Lung microvascular endothelial cell (primary cell): Measurements from ENCODE around the gene LIPC. TPM values are rescaled to one million over a fixed set of nuclear protein-coding genes. Genes with fewer than 3 reads are reported as not detected.

Source experiments
- DNase-seq, 2 donors: peaks; one replicate each; pipeline versions ENCODE4 v3.0.0 to v3.0.0-alpha.2; 2010; ENCODE audit warnings: low read depth in 2 of 2
- total RNA-seq: library from RNA; depleted of rRNA; stranded (reverse); fragments of >200 nt; gene quantifications from 2 replicates; pipeline ENCODE4 v1.2.1, GENCODE V29; 2014

The LIPC gene
- 0.22 TPM in 1 of 2 replicates, not detected in the other for total RNA-seq

- no peak for DNase-seq
Observed at GRCh38 chr15:58431221-58432149, at the start of gene LIPC. Gene LIPC, plus strand, starts transcription at chr15:58431991. Its CDS starts 42 bp downstream, at chr15:58432033.

- no peak for DNase-seq
Observed at GRCh38 chr15:58383876-58384275, 47.9 kb upstream of the LIPC start.

DNA sequence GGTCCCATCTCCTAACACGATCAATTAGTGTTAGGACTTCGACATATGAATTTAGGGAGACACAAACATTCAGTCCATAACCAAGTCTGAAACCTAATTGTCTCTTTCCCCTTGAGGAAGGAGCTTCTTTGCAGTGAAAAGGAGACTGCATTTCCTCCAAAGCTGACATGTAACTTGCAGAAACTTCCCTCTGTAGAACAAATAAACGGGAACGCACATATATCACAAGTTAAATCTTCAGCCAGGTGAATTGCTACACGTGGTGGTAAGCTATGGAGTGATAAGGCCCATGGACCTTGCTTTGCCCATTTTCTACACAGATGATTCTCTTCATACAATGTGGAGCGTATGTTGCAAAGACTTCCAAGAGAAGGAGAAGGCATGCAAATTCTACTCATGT, 47.1 kb upstream of the LIPC start:
- DNase-seq = no peak

GRCh38 chr15:58386081-58386480, 45.7 kb upstream of the LIPC start:
- DNase-seq = no peak

DNA sequence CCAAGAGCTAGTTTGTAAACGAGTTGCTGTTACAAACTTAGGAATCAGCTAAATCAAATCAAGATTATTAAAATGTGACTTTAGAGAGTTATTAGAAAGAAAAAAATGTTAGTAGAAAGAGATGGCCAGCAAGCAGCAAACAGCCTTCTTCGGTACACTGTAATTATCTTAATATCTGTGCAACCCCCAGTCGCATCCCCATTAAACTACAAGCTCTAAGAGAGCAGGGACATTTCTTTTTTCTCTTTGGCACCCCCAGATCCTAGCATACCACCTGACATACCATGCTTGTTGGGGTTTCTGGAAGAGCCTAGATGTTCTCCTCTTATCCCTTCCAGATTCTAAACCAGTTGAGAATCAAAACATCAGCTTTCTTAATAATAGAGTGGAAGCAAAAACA, 45.1 kb upstream of the LIPC start:
- DNase-seq = no peak

GRCh38 chr15:58387130-58387529, 44.7 kb upstream of the LIPC start:
- DNase-seq = no peak

GRCh38 chr15:58388211-58388610, 43.6 kb upstream of the LIPC start:
- no peak for DNase-seq

DNA sequence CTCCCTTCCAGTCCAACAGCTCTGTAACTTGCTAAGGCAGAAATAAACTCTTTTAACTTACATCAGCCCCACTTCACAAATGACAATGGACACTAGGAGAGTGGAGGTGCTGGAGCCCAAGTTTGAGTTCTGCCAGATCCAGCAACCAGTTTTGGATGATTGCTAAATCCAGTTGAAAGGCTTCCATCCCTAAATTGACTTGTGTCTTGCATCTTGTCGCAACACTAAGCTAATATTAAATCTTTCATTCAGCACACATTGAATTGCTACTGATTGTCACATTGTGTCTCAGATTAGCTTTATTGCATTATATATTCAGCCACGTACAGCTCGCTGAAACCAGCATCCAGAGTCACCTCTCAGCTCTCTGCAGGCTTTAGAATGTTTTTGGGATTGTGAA, 41.7 kb upstream of the LIPC start:
- no peak for DNase-seq

DNA sequence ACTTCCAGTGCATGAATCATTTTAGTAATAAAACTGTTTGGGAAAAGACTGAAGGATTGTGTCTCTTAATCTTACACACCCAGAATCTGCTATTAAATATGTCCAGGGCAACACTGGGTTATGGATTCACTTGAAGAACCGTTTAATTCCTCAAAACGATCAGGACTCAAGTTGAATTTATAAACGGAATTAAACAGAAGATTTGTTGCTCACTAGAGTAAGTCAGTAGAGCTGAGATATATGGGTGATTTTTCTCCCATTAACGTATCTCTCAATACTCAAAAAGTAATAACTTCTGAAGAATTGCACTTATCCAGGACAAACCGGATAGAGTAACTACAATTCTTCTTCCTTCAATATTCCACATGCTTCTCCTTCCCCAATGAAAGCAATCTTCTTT, 41.1 kb upstream of the LIPC start:
- no peak for DNase-seq

DNA sequence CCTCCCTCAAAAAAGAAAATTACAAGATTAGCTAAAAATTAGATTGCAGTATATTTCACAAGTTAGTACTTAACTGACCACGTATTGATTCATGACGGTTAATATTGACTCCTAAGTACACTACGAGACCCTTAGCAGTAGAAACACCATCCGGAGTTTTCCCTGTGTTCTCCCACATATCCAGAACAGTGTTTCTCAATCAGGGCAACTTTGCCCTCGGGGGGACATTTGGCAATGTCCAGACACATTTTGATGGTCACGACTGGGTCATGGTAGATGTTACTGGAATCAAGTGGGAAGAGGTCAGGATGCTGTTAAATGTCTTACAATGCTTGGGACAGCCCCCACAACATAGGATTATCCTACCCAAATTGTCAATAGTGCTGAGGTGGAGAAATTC, 40.7 kb upstream of the LIPC start:
- no peak for DNase-seq

DNA sequence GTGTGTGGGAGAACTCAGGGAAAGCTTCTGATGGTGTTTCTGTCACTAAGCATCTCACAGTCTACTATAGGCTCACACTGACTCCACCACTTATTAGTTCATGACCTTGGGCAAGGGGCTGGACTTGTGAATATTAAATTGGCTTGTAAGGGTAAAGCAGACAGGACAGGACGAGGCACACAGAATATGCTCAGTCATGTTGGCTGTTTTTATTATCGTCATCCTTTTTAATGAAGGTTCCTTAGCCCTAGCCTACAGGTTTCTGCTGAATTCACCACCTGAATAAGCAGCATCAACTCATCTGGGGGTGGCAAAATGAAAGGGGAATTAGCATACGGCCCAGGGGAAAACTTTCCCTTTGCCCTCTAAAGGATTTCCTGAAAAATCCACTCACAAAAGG, 39.6 kb upstream of the LIPC start:
- DNase-seq = no peak

GRCh38 chr15:58392611-58393161, 39.1 kb upstream of the LIPC start:
- DNase-seq = no peak

GRCh38 chr15:58393241-58393662, 38.5 kb upstream of the LIPC start:
- DNase-seq = no peak

DNA sequence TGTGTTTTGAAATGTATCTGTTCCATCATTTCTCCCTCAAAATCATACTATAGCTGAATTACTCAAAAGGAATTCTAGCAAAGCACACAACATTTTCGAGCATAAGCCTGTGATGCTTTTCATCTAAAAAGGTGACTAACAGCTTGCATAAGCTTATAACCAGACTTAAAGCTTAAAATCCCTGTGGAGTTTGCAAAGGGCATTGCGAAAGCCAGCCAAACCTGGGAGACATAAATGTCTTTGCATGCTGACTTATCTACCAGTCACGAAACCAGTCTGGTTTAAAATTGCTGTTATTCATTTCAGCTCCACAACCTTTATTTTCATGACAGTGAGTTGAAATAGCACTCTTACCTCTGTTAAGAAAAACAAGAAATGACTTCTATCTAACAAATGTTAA, 35.6 kb upstream of the LIPC start:
- DNase-seq = no peak

- DNase-seq = no peak
Observed at GRCh38 chr15:58398071-58398470, 33.7 kb upstream of the LIPC start.

DNA sequence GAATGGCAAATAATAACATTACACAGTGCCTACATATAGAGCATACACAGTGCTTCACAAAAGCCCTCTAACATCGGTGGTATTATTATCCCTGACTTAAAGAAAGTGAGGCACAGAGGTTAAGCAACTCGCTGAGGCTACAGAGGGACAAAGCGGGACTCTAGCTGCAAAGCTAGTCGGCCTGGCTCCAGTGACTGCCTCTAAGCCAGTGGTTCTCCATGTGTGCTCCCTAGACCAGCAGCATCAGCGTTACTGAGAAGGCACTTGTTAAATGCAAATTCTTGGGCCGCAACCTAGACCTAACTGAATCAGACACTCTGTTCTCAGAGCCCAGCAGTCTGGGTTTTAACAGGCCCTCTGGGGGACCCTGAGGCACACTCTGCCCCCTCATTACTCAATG, 33.1 kb upstream of the LIPC start:
- DNase-seq = no peak

DNA sequence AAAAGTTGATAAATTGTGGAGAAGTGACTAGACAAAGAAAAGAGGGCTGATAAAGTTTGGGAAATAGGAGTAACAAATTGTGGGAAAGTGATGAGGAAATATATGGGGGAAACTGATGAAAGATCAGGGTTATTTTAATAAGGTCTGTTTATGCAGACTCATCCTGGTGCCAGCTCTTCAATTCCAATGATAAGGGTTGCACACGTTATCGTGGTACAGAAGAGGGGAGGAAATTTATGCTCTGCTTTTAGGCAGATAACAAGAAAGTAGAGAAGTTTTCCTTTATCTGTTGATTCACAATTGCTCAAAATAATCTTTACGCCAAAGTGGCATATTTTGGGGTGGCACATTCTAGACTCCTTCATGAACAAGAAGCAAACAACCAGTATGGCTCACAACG, 32.1 kb upstream of the LIPC start:
- no peak for DNase-seq

DNA sequence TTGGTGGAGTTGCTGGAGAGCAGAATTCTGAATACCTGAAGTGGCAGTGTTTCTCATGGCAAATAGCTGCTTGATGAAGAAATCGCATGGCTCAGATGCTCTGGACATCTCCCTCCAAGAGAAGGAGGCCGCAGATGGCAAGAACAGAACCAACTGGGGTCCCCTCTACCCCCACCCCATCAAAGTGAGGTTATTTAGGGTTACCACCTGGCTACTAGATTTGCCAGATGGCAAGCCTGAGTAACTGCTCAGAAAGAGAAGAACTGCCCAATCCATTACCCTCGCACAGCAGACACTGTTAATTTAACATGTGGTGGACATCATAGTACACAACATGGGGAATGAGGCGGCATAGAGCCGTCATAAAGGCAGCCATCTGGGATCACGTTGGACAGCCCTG, 30.5 kb upstream of the LIPC start:
- DNase-seq = no peak

DNA sequence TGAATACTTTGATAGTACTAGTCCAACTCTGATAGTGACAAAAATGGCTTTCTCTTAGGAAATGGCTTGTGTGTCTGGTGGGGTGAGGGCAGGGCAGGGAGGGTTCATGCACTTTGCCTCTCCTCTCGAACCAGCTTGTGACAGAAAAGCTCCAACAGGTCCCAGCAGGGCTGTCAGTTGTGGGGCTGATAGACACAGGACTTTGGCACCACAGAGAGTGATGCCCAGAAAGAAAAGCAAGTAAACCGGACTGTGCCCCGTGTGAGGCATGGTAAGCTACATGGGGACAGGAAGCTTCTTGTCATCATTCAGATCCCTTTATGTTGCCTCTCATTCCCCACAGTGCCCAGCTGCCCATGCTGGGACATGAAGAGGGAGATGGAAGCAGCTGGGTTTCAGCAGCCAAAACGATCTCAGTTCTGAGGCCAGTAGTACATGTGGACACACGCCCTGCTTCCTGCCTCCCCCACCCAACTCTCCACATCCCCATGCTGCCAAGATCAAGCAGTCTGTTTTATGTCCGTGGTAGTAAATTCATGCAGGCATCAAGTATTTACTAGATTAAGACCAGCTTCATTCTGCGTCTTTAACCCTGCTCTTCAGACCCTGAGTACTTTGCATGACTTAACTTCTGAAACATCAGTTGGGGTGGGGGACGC, 29.7 kb upstream of the LIPC start:
- DNase-seq = no peak

GRCh38 chr15:58403581-58403980, 28.2 kb upstream of the LIPC start:
- DNase-seq = no peak

GRCh38 chr15:58404020-58404419, 27.8 kb upstream of the LIPC start:
- no peak for DNase-seq

DNA sequence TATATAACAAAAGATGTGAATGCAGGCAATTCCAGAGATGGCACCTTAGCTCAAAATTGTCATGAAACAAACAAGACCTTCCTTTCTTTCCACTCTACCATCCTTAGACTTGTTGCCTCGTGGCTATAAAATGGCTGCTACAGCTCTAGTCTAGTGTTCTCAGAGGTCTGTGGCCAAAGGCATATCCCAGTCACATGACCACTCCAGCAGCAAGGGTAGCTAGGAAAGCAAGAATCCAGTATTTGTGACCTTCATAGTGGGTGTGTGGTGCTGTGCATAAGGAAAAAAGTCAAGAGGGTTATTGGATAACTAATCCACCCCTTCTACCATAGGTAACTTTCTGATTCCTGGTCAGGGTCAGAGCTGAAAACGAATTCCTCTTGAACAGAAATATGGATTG, 27.1 kb upstream of the LIPC start:
- DNase-seq = no peak

DNA sequence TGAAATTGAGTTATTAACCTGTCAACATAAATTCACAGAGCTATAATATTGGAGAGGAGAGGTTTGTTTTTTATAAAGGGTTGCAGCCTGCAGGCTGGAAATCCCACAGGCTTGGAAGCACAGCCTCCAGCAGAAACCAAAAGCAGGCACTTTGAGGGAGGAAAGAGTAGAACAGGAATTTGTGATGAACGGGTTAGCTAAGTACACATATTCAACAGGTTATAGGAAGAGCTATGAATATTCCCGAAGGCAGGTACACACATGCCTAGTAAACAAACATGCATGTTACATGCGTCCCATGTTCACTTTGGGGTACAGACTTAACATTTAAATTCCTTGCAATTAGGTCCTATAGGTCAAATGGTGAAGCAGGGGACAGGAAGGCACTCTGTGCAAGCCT, 25.9 kb upstream of the LIPC start:
- no peak for DNase-seq
